ENCODE results near the gene KLHL3.

- TF ChIP-seq, protein P1, sequence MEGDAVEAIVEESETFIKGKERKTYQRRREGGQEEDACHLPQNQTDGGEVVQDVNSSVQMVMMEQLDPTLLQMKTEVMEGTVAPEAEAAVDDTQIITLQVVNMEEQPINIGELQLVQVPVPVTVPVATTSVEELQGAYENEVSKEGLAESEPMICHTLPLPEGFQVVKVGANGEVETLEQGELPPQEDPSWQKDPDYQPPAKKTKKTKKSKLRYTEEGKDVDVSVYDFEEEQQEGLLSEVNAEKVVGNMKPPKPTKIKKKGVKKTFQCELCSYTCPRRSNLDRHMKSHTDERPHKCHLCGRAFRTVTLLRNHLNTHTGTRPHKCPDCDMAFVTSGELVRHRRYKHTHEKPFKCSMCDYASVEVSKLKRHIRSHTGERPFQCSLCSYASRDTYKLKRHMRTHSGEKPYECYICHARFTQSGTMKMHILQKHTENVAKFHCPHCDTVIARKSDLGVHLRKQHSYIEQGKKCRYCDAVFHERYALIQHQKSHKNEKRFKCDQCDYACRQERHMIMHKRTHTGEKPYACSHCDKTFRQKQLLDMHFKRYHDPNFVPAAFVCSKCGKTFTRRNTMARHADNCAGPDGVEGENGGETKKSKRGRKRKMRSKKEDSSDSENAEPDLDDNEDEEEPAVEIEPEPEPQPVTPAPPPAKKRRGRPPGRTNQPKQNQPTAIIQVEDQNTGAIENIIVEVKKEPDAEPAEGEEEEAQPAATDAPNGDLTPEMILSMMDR (IDR thresholded peaks at IDR 0.05): no peak
- no peak for TF ChIP-seq POLR2A (IDR thresholded peaks at IDR 0.05)
These were observed 2.0 kb downstream of the KLHL3 start for GRCh38 chr5:137733922-137734321.

All from body of pancreas (tissue), 4 donors.